AG10803 (cell line): ENCODE measurements around the gene PLXNA4.

ENCODE experiments used
- DNase-seq: peaks from one replicate; pipeline ENCODE4 v3.0.0; 2010; ENCODE audit warnings: low read depth
- H3K4me3 ChIP-seq: 2 replicates; pipeline ENCODE4 v1.5.1; 2011; ENCODE audit warnings: mild to moderate bottlenecking, low read length, control low read depth
- TF ChIP-seq, protein P1 (sequence below): conservative IDR thresholded peaks from 2 replicates; pipeline ENCODE4 v1.5.1; 2011; ENCODE audit warnings: mild to moderate bottlenecking, low read length, control low read depth, inconsistent platforms

The PLXNA4 gene

DNA sequence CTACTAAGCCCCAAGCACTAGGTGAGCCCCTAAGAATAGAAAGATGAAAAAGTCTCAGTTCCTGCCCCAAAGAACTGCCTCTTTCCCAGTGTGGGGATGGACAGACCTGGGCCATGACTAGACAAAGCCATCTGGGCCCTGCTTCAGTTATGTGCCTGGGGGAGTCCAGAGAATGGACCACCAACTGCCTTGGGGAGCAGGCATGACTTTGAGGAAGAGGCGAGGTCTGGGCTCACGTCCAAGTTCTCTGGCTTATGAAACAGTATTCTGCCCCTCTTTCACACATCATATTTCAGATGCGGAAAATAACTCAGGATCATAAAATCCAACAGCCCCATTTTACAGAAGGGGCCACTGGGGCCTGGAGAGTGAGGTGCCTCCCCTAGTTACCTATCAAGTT lies 80.3 kb downstream of the PLXNA4 start:
- DNase-seq = no peak
- TF ChIP-seq, protein P1, sequence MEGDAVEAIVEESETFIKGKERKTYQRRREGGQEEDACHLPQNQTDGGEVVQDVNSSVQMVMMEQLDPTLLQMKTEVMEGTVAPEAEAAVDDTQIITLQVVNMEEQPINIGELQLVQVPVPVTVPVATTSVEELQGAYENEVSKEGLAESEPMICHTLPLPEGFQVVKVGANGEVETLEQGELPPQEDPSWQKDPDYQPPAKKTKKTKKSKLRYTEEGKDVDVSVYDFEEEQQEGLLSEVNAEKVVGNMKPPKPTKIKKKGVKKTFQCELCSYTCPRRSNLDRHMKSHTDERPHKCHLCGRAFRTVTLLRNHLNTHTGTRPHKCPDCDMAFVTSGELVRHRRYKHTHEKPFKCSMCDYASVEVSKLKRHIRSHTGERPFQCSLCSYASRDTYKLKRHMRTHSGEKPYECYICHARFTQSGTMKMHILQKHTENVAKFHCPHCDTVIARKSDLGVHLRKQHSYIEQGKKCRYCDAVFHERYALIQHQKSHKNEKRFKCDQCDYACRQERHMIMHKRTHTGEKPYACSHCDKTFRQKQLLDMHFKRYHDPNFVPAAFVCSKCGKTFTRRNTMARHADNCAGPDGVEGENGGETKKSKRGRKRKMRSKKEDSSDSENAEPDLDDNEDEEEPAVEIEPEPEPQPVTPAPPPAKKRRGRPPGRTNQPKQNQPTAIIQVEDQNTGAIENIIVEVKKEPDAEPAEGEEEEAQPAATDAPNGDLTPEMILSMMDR = no peak
- no peak overlapping the region for H3K4me3 ChIP-seq

- TF ChIP-seq, protein P1 = no peak
- DNase-seq = no peak
- H3K4me3 ChIP-seq = no peak overlapping the region
Observed at GRCh38 chr7:132494474-132494873, 81.8 kb downstream of the PLXNA4 start.

- no peak for DNase-seq
- TF ChIP-seq, protein P1 = no peak
- no peak overlapping the region for H3K4me3 ChIP-seq
Observed at GRCh38 chr7:132492823-132493445, 83.3 kb downstream of the PLXNA4 start.

DNA sequence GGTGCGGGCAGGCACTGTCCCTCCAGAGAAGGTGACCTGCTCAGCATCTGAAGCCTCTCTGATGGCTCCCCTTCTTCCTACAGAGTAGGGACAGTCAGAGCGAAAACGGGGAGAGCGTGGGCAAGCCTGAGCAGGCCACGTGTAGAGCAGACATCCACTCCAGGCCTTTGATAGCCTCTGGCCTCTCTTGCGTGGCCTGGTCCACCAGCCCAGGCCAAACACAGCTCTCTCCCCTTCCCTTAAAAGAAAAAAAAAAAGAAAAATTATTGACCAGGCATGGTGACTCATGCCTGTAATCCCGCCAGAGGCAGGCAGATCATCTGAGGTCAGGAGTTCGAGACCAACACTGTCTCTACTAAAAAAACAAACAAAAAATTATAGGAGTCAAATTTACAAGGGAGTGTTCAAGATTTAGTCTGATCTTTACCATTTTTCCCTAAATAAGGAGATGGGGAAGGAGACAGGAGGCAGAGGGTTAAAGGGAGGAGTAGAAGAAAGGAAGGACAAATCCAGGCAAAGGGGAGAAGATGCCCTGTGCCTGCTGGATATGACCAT lies 84.8 kb downstream of the PLXNA4 start:
- H3K4me3 ChIP-seq = no peak overlapping the region
- no peak for DNase-seq
- TF ChIP-seq, protein P1 = no peak

DNA sequence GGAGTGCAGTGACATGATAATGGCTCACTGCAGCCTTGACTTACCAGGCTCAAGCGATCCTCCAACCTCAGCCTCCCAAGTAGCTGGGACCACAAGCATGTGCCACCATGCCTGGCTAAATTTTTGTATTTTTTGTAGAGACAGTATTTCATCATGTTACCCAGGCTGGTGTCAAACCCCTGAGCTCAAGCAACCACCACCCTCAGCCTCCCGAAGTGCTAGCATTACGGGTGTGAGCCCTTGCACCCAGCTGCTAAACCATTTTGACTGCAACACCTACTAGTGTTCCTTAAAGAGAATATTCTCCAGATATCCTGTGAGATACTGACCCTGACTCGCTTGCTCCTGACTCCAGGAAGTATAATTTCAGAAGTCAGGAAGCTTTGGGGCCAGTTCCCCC lies 85.8 kb downstream of the PLXNA4 start:
- DNase-seq = no peak
- TF ChIP-seq, protein P1 = no peak
- no peak overlapping the region for H3K4me3 ChIP-seq

DNA sequence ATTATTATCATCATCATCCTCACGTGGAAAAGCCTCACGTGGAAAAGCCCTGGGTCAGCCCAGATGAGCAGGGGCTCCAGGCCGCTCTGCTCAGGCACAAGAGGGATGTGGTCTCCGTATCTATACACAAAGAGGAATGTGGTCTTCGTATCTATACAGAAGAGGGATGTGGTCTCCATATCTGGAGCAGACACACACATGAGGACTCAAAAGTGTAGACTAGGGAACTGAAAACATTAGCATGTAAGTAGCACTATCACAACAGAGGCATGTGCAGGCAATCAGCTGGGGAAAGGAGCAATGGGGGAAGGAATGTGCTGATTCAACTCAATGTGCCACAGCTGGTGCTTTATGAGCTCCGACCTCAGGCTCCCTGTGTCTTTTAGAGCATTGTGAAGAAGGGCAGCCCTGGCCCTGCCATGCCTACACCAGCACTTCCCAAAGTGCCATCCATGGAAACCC lies 86.5 kb downstream of the PLXNA4 start:
- peak; percentile 31 for DNase-seq
- TF ChIP-seq, protein P1 = no peak

GRCh38 chr7:132488634-132489302 lies 87.5 kb downstream of the PLXNA4 start:
- peak; percentile 84 for DNase-seq
- H3K4me3 ChIP-seq = no peak overlapping the region
- TF ChIP-seq, protein P1 = no peak

More for the DNA sequence above, 86.5 kb downstream of the PLXNA4 start:
- H3K4me3 ChIP-seq = no peak overlapping the region
